PFSK-1 (cell line): ENCODE measurements around the gene JAK1.

Experiments
- FOXP2 ChIP-seq: optimal IDR thresholded peaks from 2 replicates; pipeline ENCODE3; 2011; ENCODE audit warnings: borderline replicate concordance, control low read depth, inconsistent platforms; ENCODE audit not compliant: insufficient read depth; ENCODE audit errors: extremely low read length, extremely low read depth
- POLR2AphosphoS5 ChIP-seq: IDR thresholded peaks from 2 replicates; pipeline ENCODE4 v1.6.1; 2012; ENCODE audit warnings: low read depth, mild to moderate bottlenecking, control low read depth, low read length, moderate library complexity
- REST ChIP-seq, 2 experiments: IDR thresholded peaks; 2 replicates each; pipeline versions ENCODE4 v1.6.1 to v1.8.0; 2011 to 2012; ENCODE audit warnings: low read depth in 2 of 2, low read length in 2 of 2, control low read depth in 1 of 2, inconsistent platforms in 1 of 2, mild to moderate bottlenecking in 1 of 2, moderate library complexity in 1 of 2; ENCODE audit not compliant: insufficient read depth in 1 of 2
- SIN3A ChIP-seq: IDR thresholded peaks from 2 replicates; pipeline ENCODE4 v1.6.1; 2012; ENCODE audit warnings: mild to moderate bottlenecking, low read length, moderate library complexity, borderline replicate concordance; ENCODE audit not compliant: insufficient read depth
- TAF1 ChIP-seq: IDR thresholded peaks from 2 replicates; pipeline ENCODE4 v1.6.1; 2012; ENCODE audit warnings: low read length, control low read depth, borderline replicate concordance; ENCODE audit not compliant: insufficient read depth

JAK1 gene

GRCh38 chr1:64979358-64979757, 13.0 kb upstream of the JAK1 start:
- TF ChIP-seq REST (IDR thresholded peaks at IDR 0.05; ENCODE audit: insufficient read depth in 1 of 2, low read depth in 2 of 2, low read length in 2 of 2), result no peak
- no peak for TF ChIP-seq FOXP2
- no peak for TF ChIP-seq SIN3A
- no peak for TF ChIP-seq POLR2AphosphoS5
- TF ChIP-seq TAF1, result no peak

DNA sequence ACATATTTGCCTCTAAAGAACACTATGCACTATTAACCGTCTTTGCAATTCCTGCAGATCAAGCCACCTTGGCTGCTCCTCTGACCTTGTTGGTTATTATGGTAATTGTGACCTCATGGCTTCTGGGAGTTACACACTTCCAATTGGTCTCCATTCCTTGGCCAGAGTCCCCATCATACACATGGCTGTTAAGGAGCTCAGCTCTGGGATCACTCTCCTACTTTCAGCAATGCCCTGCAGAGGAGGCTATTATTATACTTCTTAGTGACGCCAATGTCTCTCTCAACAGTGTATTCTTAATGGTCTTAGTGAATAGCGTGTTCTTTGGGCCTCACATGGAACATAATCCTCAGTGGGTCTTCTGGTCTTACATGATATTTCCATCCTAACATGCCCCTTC, 10.0 kb upstream of the JAK1 start:
- TF ChIP-seq TAF1 (no peak), POLR2AphosphoS5 (no peak), SIN3A (no peak)

DNA sequence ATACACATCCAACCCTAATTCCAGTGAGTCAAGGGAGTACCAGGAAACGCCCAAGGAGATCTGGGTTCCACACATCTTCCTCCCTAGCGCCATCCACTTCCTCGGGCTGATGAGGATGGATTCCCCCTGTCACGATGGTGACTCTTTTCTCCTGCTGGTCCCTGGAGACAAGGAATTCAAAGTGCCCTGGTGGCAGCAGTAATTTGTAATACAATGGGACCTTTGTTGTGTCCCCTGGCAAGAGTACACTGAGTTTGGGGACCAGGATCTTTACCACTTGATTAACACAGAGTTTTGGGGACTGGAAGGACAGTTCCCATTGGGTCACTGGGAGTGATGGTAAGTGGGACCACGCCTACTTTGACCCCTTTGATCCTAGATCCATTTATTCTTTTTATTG, 9.4 kb upstream of the JAK1 start:
- TF ChIP-seq TAF1 (no peak), SIN3A (no peak), REST (IDR thresholded peaks at IDR 0.05; ENCODE audit: insufficient read depth in 1 of 2, low read depth in 2 of 2, low read length in 2 of 2) (no peak), POLR2AphosphoS5 (no peak), FOXP2 (no peak)

- no peak for TF ChIP-seq SIN3A
- no peak for TF ChIP-seq POLR2AphosphoS5
- TF ChIP-seq FOXP2, result no peak
- TF ChIP-seq TAF1, result no peak
- TF ChIP-seq REST (IDR thresholded peaks at IDR 0.05; ENCODE audit: insufficient read depth in 1 of 2, low read depth in 2 of 2, low read length in 2 of 2), result no peak
Observed at GRCh38 chr1:64975127-64975526, 8.8 kb upstream of the JAK1 start.

GRCh38 chr1:64974288-64974825, 8.0 kb upstream of the JAK1 start:
- TF ChIP-seq SIN3A (no peak), POLR2AphosphoS5 (no peak), FOXP2 (no peak), REST (IDR thresholded peaks at IDR 0.05; ENCODE audit: insufficient read depth in 1 of 2, low read depth in 2 of 2, low read length in 2 of 2) (no peak), TAF1 (no peak)
